Tibial nerve (tissue), 3 donors: ENCODE results near the gene ZNF775.

Experiments used
- POLR2A ChIP-seq, 2 donors: fragments of 450-650 bp; IDR thresholded peaks; one replicate each; pipeline ENCODE4 v1.6.1; 2017; ENCODE audit warnings: antibody characterized with exemption in 2 of 2, mild to moderate bottlenecking in 2 of 2, moderate library complexity in 2 of 2
- TF ChIP-seq, protein P1 (sequence below), 5 experiments: fragments of 200-600 bp in 3 of 5; fragments of 450-650 bp in 2 of 5; sonication (generic) in 3 of 5; IDR thresholded peaks; one replicate each; pipeline ENCODE4 v1.5.1; 2016 to 2019; ENCODE audit warnings: antibody characterized with exemption in 5 of 5, mild to moderate bottlenecking in 3 of 5, moderate library complexity in 2 of 5

DNA sequence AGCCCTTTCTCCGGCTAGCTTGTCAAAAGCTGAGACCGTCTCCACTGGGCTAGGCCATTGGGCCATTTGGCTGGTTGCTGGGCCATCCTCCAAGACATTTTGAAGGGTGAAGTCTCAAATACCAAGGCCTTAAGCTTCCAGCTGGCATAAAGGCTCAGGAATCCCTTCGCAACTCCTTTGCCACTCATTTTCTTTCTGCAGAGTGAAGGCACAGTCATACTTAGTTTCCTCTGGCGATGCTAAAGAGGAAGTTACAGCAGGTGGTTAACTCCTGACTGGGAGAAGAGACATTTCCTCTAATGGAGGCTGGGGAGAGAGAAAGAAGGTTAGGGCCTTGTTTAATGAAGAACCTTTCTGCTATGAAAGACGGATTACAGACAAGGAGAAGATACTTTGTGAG, 15.3 kb upstream of the ZNF775 start:
- TF ChIP-seq, protein P1, sequence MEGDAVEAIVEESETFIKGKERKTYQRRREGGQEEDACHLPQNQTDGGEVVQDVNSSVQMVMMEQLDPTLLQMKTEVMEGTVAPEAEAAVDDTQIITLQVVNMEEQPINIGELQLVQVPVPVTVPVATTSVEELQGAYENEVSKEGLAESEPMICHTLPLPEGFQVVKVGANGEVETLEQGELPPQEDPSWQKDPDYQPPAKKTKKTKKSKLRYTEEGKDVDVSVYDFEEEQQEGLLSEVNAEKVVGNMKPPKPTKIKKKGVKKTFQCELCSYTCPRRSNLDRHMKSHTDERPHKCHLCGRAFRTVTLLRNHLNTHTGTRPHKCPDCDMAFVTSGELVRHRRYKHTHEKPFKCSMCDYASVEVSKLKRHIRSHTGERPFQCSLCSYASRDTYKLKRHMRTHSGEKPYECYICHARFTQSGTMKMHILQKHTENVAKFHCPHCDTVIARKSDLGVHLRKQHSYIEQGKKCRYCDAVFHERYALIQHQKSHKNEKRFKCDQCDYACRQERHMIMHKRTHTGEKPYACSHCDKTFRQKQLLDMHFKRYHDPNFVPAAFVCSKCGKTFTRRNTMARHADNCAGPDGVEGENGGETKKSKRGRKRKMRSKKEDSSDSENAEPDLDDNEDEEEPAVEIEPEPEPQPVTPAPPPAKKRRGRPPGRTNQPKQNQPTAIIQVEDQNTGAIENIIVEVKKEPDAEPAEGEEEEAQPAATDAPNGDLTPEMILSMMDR (IDR thresholded peaks at IDR 0.05), result no peak
- no peak for TF ChIP-seq POLR2A (IDR thresholded peaks at IDR 0.05)
